K562 (cell line): ENCODE results near the gene MPHOSPH9. TPM values are rescaled to one million over a fixed set of nuclear protein-coding genes. Genes with fewer than 3 reads are reported as not detected.

Experiments
- FUS ChIP-seq: fragments of 200-400 bp; formaldehyde crosslinking; optimal IDR thresholded peaks from 2 replicates; pipeline ENCODE3; 2017; ENCODE audit warnings: low read depth, low read length
- GATAD2A ChIP-seq: fragments of 450-650 bp; IDR thresholded peaks from 2 replicates; pipeline ENCODE4 v1.6.1; 2017
- HDAC1 ChIP-seq, 2 experiments: fragments of 450-650 bp; IDR thresholded peaks; 2 replicates each; pipeline ENCODE4 v1.6.1; 2016 to 2017; ENCODE audit warnings: inconsistent platforms in 1 of 2, mild to moderate bottlenecking in 1 of 2, moderate library complexity in 1 of 2
- JUNB ChIP-seq: fragments of 450-650 bp; formaldehyde crosslinking; conservative IDR thresholded peaks from 2 replicates; pipeline ENCODE4 v1.4.0; 2020; ENCODE audit warnings: mild to moderate bottlenecking
- NEUROD1 ChIP-seq: fragments of 150-350 bp; IDR thresholded peaks from 2 replicates; pipeline ENCODE4 v1.6.1; 2014; ENCODE audit warnings: borderline replicate concordance, low read length, low read depth; ENCODE audit not compliant: partially characterized antibody
- PHTF2 ChIP-seq: fragments of 250-450 bp; sonication (Bioruptor Pico); IDR thresholded peaks from 2 replicates; pipeline ENCODE4 v1.5.0; 2021; ENCODE audit warnings: mild to moderate bottlenecking
- POLR2H ChIP-seq: IDR thresholded peaks from 2 replicates; pipeline ENCODE4 v1.6.1; 2016; ENCODE audit warnings: missing genetic modification characterization, low read depth, mild to moderate bottlenecking, control low read depth, missing compliant biosample characterization, moderate library complexity
- SAFB ChIP-seq: fragments of 200-400 bp; formaldehyde crosslinking; IDR thresholded peaks from 2 replicates; pipeline ENCODE4 v1.6.1; 2017; ENCODE audit warnings: low read depth, low read length, borderline replicate concordance
- SAP30 ChIP-seq: fragments of 200-600 bp; sonication (generic); IDR thresholded peaks from 2 replicates; pipeline ENCODE4 v1.6.1; 2012; ENCODE audit warnings: borderline replicate concordance, low read depth, mild to moderate bottlenecking, moderate library complexity, low read length, control low read depth, inconsistent platforms; ENCODE audit not compliant: insufficient read depth, poor library complexity, severe bottlenecking
- XRCC3 ChIP-seq: fragments of 450-650 bp; IDR thresholded peaks from 2 replicates; pipeline ENCODE4 v1.6.1; 2017; ENCODE audit warnings: mild to moderate bottlenecking, moderate library complexity
- ZNF717 ChIP-seq: fragments of 250-450 bp; sonication (Bioruptor Pico); IDR thresholded peaks from 2 replicates; pipeline ENCODE4 v1.5.0; 2021
- polyA plus RNA-seq, 8 experiments: library from polyadenylated mRNA; depleted of rRNA in 4 of 8; stranded (reverse) in 5 of 8; unstranded in 3 of 8; fragments of >200 nt; fragmentation: Nextera tagmentation in 2 of 8; fragmentation: Illumina TruSeq in 1 of 8; extraction: Ambion mirVana in 2 of 8; extraction: Trizol in 1 of 8; gene quantifications; 2 replicates each; pipeline versions ENCODE4 v1.2.1 to v1.2.3, GENCODE V29; 2011 to 2014; ENCODE audit warnings: inconsistent platforms in 1 of 8, missing spikeins in 1 of 8
- total RNA-seq, 7 experiments: library from RNA; depleted of rRNA in 6 of 7; stranded (reverse); fragments of >200 nt in 6 of 7; fragmentation: Illumina TruSeq in 2 of 7; extraction: Trizol in 2 of 7; gene quantifications; 2 replicates each; pipeline versions ENCODE4 v1.2.1 to v1.2.3, GENCODE V29; 2011 to 2021; ENCODE audit warnings: low replicate concordance in 1 of 7
- TF ChIP-seq, protein P1 (sequence below): fragments of 450-650 bp; IDR thresholded peaks from 2 replicates; pipeline ENCODE4 v1.6.1; 2016; ENCODE audit warnings: missing biosample characterization, missing genetic modification characterization
- TF ChIP-seq, protein P2 (sequence below): fragments of 250-450 bp; sonication (Bioruptor Pico); IDR thresholded peaks from 2 replicates; pipeline ENCODE4 v1.4.0; 2020; ENCODE audit warnings: mild to moderate bottlenecking, moderate library complexity
- TF ChIP-seq, protein P3 (sequence below): conservative IDR thresholded peaks from 2 replicates; pipeline ENCODE4 v1.6.1; 2011; ENCODE audit warnings: low read depth, mild to moderate bottlenecking, low read length; ENCODE audit not compliant: control insufficient read depth
- TF ChIP-seq, protein P4 (sequence below): fragments of 250-450 bp; sonication (Bioruptor Pico); IDR thresholded peaks from 2 replicates; pipeline ENCODE4 v1.8.0; 2021; ENCODE audit warnings: moderate library complexity, mild to moderate bottlenecking, inconsistent platforms
- TF ChIP-seq, protein P5 (sequence below): IDR thresholded peaks from 2 replicates; pipeline ENCODE4 v1.6.1; 2012; ENCODE audit warnings: low read depth, low read length, improper control_type of control experiment, borderline replicate concordance
- TF ChIP-seq, protein P6 (sequence below), 2 experiments: fragments of 450-650 bp in 1 of 2; sonication (generic) in 1 of 2; formaldehyde crosslinking in 1 of 2; IDR thresholded peaks in 1 of 2; conservative IDR thresholded peaks in 1 of 2; 2 replicates each; pipeline versions ENCODE4 v1.6.1 to v1.8.1; 2016 to 2023; ENCODE audit warnings: mild to moderate bottlenecking in 2 of 2, moderate library complexity in 2 of 2, inconsistent platforms in 1 of 2, missing genetic modification reagents in 1 of 2

MPHOSPH9 gene
- total and polyA plus RNA-seq, 9 of the 15 experiments (the other 6 are each of a cell fraction or from before 2014, with no cell fraction given) = 14.2 to 103 (median 54.5) TPM

DNA sequence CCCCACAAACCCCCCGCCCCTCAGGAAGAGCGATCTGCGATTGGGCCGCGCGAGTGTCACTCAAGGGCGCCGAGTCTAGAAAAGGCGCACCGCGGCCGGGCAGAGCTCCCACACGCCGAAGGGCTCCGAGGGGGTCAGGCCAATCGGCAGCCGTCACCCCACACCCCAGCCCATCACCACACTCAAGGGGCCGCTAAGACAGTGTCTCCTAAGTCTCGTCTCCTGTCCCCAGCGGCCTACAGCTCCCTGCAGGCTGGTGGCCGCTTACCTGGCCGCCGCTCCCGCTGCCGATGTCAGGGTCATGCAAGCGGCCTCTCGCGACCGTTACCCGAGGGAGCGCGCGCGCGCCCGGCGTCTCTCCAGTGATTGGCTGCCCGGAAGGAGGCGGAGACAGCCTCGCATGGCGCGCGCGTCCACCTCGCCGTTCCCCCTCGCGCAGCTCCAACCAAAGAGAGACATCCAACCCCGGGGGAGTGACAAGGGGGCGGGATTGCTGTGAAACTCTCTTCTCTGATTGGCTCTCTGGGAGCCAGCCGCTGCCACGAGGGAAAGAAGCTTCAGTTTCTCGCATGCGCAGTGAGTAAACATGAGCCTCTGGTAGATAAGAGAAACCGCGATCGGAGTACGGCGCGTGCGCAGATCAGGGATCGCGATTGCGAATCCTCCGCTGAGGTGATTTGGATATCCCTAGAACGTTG is at the start of gene MPHOSPH9, which contains the start of gene MTRFR (continued):
- TF ChIP-seq SAP30 (peak; percentile 92), ZNF717 (CRISPR knock-in tag) (no peak), PHTF2 (CRISPR knock-in tag) (no peak), XRCC3 (no peak), GATAD2A (no peak), SAFB (no peak), FUS (no peak), JUNB (CRISPR knock-in tag) (no peak), NEUROD1 (no peak), POLR2H (tag) (peak; percentile 98), HDAC1 (IDR thresholded peaks at IDR 0.05) (peak in 1 of 2 experiments; percentile 95; a peak in 2 of 4 replicates)
- TF ChIP-seq, protein P1, sequence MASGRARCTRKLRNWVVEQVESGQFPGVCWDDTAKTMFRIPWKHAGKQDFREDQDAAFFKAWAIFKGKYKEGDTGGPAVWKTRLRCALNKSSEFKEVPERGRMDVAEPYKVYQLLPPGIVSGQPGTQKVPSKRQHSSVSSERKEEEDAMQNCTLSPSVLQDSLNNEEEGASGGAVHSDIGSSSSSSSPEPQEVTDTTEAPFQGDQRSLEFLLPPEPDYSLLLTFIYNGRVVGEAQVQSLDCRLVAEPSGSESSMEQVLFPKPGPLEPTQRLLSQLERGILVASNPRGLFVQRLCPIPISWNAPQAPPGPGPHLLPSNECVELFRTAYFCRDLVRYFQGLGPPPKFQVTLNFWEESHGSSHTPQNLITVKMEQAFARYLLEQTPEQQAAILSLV (tag) = no peak
- TF ChIP-seq, protein P2, sequence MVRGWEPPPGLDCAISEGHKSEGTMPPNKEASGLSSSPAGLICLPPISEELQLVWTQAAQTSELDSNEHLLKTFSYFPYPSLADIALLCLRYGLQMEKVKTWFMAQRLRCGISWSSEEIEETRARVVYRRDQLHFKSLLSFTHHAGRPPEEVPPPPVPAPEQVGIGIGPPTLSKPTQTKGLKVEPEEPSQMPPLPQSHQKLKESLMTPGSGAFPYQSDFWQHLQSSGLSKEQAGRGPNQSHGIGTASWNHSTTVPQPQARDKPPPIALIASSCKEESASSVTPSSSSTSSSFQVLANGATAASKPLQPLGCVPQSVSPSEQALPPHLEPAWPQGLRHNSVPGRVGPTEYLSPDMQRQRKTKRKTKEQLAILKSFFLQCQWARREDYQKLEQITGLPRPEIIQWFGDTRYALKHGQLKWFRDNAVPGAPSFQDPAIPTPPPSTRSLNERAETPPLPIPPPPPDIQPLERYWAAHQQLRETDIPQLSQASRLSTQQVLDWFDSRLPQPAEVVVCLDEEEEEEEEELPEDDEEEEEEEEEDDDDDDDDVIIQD (CRISPR knock-in tag) = no peak
- TF ChIP-seq, protein P3, sequence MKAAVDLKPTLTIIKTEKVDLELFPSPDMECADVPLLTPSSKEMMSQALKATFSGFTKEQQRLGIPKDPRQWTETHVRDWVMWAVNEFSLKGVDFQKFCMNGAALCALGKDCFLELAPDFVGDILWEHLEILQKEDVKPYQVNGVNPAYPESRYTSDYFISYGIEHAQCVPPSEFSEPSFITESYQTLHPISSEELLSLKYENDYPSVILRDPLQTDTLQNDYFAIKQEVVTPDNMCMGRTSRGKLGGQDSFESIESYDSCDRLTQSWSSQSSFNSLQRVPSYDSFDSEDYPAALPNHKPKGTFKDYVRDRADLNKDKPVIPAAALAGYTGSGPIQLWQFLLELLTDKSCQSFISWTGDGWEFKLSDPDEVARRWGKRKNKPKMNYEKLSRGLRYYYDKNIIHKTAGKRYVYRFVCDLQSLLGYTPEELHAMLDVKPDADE = peak; percentile 75; the same call in 1 of the 2 replicates
- TF ChIP-seq, protein P4, sequence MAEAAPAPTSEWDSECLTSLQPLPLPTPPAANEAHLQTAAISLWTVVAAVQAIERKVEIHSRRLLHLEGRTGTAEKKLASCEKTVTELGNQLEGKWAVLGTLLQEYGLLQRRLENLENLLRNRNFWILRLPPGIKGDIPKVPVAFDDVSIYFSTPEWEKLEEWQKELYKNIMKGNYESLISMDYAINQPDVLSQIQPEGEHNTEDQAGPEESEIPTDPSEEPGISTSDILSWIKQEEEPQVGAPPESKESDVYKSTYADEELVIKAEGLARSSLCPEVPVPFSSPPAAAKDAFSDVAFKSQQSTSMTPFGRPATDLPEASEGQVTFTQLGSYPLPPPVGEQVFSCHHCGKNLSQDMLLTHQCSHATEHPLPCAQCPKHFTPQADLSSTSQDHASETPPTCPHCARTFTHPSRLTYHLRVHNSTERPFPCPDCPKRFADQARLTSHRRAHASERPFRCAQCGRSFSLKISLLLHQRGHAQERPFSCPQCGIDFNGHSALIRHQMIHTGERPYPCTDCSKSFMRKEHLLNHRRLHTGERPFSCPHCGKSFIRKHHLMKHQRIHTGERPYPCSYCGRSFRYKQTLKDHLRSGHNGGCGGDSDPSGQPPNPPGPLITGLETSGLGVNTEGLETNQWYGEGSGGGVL (CRISPR knock-in tag) = no peak
- TF ChIP-seq, protein P5, sequence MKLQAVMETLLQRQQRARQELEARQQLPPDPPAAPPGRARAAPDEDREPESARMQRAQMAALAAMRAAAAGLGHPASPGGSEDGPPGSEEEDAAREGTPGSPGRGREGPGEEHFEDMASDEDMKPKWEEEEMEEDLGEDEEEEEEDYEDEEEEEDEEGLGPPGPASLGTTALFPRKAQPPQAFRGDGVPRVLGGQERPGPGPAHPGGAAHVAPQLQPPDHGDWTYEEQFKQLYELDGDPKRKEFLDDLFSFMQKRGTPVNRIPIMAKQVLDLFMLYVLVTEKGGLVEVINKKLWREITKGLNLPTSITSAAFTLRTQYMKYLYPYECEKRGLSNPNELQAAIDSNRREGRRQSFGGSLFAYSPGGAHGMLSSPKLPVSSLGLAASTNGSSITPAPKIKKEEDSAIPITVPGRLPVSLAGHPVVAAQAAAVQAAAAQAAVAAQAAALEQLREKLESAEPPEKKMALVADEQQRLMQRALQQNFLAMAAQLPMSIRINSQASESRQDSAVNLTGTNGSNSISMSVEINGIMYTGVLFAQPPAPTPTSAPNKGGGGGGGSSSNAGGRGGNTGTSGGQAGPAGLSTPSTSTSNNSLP = no peak
- TF ChIP-seq, protein P6, sequence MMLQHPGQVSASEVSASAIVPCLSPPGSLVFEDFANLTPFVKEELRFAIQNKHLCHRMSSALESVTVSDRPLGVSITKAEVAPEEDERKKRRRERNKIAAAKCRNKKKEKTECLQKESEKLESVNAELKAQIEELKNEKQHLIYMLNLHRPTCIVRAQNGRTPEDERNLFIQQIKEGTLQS (IDR thresholded peaks at IDR 0.05) = no peak
- TF ChIP-seq, protein P6 (CRISPR knock-in tag; conservative IDR thresholded peaks at IDR 0.05) = peak; percentile 82
